ENCODE results near the gene ITM2C.

ITM2C gene

DNA sequence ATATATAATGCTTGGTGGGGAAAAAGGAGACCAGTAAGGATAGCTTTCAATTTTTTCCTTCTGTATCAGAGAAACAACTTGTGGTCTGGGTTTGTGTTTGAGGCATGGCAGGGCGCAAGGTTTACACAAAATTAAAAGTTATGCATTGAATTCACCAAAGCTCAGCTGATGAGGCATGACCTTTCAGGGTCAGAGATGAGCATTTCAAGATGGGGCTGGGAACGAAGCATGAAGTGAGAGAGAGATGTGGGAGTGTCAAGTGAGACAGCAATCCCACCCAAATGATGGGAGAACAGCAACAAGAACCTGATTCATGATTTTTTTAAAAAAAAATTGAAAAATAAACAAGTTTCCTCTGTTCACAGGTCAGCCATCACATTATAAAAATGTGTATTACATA lies 55.4 kb downstream of the ITM2C start:
- H3K79me2 ChIP-seq (ENCODE audit: insufficient read depth, low read length), result no peaks in the 10 kb centered on the region

DNA sequence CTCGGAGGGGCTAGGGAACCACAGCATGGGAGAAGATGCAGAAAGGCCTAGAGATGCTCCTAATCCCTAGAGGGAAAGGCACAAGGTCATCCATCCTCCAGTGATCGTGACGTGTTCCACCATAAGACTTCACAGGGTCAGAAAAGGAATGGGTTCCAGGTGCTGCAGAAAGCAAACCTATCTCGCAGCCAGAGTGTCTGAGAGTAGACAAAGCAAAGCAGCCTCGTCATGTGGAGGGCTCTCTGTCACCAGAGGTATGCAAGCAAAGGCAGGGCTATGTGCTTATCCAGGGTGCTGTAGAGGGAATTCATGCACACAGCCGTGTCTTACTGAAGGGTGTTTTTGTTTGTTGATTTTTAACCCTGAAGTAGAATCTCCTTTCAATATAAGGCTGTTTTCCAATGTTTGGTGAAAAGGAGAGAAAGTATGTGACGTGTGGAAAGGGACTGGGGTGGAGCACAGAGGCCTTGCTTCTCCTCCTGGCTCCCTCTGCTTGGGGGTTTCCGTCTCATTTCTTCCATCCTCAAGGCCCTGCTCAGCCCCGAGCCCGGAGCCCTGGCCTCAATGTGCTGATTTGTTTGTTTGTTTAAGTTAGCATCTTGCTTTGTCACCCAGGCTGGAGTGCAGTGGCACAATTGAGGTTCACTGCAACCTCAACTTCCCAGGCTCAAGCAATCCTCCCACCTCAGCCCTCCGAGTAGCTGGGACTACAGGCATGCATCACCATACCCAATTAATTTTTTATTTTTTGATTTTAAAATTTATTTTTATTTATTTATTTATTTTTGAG lies 57.3 kb downstream of the ITM2C start:
- TF ChIP-seq EZH2phosphoT487 (IDR thresholded peaks at IDR 0.05; ENCODE audit: borderline replicate concordance), result no peak
- TF ChIP-seq, protein P1, sequence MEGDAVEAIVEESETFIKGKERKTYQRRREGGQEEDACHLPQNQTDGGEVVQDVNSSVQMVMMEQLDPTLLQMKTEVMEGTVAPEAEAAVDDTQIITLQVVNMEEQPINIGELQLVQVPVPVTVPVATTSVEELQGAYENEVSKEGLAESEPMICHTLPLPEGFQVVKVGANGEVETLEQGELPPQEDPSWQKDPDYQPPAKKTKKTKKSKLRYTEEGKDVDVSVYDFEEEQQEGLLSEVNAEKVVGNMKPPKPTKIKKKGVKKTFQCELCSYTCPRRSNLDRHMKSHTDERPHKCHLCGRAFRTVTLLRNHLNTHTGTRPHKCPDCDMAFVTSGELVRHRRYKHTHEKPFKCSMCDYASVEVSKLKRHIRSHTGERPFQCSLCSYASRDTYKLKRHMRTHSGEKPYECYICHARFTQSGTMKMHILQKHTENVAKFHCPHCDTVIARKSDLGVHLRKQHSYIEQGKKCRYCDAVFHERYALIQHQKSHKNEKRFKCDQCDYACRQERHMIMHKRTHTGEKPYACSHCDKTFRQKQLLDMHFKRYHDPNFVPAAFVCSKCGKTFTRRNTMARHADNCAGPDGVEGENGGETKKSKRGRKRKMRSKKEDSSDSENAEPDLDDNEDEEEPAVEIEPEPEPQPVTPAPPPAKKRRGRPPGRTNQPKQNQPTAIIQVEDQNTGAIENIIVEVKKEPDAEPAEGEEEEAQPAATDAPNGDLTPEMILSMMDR (conservative IDR thresholded peaks at IDR 0.05; ENCODE audit: low read length), result no peak
- H2AFZ ChIP-seq (ENCODE audit: low read length), result no peak overlapping the region
- H3K9me2 ChIP-seq (replicated peaks; ENCODE audit: low read depth, low read length), result no peaks in the 10 kb centered on the region
- H3F3A ChIP-seq (ENCODE audit: low read depth), result no peaks in the 10 kb centered on the region; the same call in 1 of the 2 replicates
- no peaks in the 10 kb centered on the region for H4K20me1 ChIP-seq (ENCODE audit: insufficient read depth, low read length, poor library complexity, severe bottlenecking)
- no peak overlapping the region for H3K4me3 ChIP-seq (ENCODE audit: low read length, poor library complexity, severe bottlenecking)
- no peak overlapping the region for H3K9ac ChIP-seq (ENCODE audit: low read depth, low read length, poor library complexity, severe bottlenecking)
- H3K9me3 ChIP-seq (ENCODE audit: insufficient read depth, low read depth, low read length), result no peaks in the 10 kb centered on the region
- no peak overlapping the region for H3K4me2 ChIP-seq (ENCODE audit: low read depth, low read length, poor library complexity, severe bottlenecking)
- H3K27me3 ChIP-seq (ENCODE audit: insufficient read depth, low read length, poor library complexity, severe bottlenecking), result no peaks in the 10 kb centered on the region
- no peaks in the 10 kb centered on the region for H3K36me3 ChIP-seq (ENCODE audit: insufficient read depth, low read length)
- H3K4me1 ChIP-seq (ENCODE audit: insufficient read depth, low read length, poor library complexity, severe bottlenecking), result peaks cover 10% of the 10 kb centered on the region
- no peaks in the 10 kb centered on the region for H3K79me2 ChIP-seq (ENCODE audit: insufficient read depth, low read length)

More for the DNA sequence above, 55.4 kb downstream of the ITM2C start:
- Histone ChIP-seq H3K9me3 (ENCODE audit: insufficient read depth, low read depth, low read length) (no peaks in the 10 kb centered on the region), H3K27me3 (ENCODE audit: insufficient read depth, low read length, poor library complexity, severe bottlenecking) (no peaks in the 10 kb centered on the region), H3K4me1 (ENCODE audit: insufficient read depth, low read length, poor library complexity, severe bottlenecking) (peaks cover 4% of the 10 kb centered on the region), H2AFZ (ENCODE audit: low read length) (no peak overlapping the region), H3K9ac (ENCODE audit: low read depth, low read length, poor library complexity, severe bottlenecking) (no peak overlapping the region), H3K9me2 (replicated peaks; ENCODE audit: low read depth, low read length) (no peaks in the 10 kb centered on the region), H4K20me1 (ENCODE audit: insufficient read depth, low read length, poor library complexity, severe bottlenecking) (no peaks in the 10 kb centered on the region), H3K36me3 (ENCODE audit: insufficient read depth, low read length) (no peaks in the 10 kb centered on the region), H3F3A (ENCODE audit: low read depth) (no peaks in the 10 kb centered on the region), H3K4me2 (ENCODE audit: low read depth, low read length, poor library complexity, severe bottlenecking) (no peak overlapping the region), H3K4me3 (ENCODE audit: low read length, poor library complexity, severe bottlenecking) (no peak overlapping the region)
- no peak for TF ChIP-seq EZH2phosphoT487 (IDR thresholded peaks at IDR 0.05; ENCODE audit: borderline replicate concordance)
- TF ChIP-seq, protein P1 (conservative IDR thresholded peaks at IDR 0.05; ENCODE audit: low read length), result no peak

DNA sequence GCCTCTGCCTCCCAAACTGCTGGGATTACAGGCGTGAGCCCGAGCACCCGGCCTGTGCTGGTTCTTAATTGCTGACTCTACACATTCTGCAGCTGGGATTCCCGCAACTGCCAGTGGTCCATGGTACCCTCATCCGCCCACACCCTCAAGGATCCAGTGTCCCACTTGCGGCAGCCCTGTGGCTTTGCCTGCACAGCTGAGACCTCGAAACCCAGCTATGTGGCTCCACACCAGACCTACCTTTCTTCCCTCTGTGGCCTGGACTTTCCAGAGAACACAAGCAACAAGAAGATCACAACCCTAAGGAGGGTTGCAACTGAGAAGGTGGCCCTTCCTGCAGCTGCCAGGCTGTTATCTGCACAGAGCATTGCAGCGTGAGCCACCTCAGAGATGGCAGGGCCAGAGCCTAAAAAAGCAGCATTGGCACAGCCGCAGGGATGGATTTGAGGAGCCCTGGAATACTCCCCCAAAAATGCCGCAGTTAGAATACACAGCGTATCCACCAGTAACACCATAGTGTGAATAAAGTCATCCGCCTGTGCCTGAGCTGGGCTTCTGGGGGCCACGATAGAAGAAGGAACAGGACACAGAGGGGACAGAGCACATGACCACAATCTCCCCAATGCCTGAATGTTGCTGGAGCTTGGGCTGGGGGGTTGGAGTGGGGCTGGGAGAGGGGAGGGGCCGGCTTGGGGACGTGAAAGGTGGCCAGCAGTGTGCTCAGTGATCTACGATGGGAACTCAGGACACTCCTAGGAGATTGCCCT lies 58.4 kb downstream of the ITM2C start:
- Histone ChIP-seq H3K4me1 (ENCODE audit: insufficient read depth, low read length, poor library complexity, severe bottlenecking) (peaks cover 10% of the 10 kb centered on the region), H3K36me3 (ENCODE audit: insufficient read depth, low read length) (no peaks in the 10 kb centered on the region), H3K79me2 (ENCODE audit: insufficient read depth, low read length) (no peaks in the 10 kb centered on the region), H3F3A (ENCODE audit: low read depth) (no peaks in the 10 kb centered on the region; the same call in 1 of the 2 replicates), H2AFZ (ENCODE audit: low read length) (no peak overlapping the region), H3K9me2 (replicated peaks; ENCODE audit: low read depth, low read length) (no peaks in the 10 kb centered on the region), H3K4me2 (ENCODE audit: low read depth, low read length, poor library complexity, severe bottlenecking) (no peak overlapping the region), H4K20me1 (ENCODE audit: insufficient read depth, low read length, poor library complexity, severe bottlenecking) (no peaks in the 10 kb centered on the region), H3K9ac (ENCODE audit: low read depth, low read length, poor library complexity, severe bottlenecking) (no peak overlapping the region), H3K4me3 (ENCODE audit: low read length, poor library complexity, severe bottlenecking) (no peak overlapping the region), H3K27me3 (ENCODE audit: insufficient read depth, low read length, poor library complexity, severe bottlenecking) (no peaks in the 10 kb centered on the region), H3K9me3 (ENCODE audit: insufficient read depth, low read depth, low read length) (no peaks in the 10 kb centered on the region)
- no peak for TF ChIP-seq EZH2phosphoT487 (IDR thresholded peaks at IDR 0.05; ENCODE audit: borderline replicate concordance)
- TF ChIP-seq, protein P1 (conservative IDR thresholded peaks at IDR 0.05; ENCODE audit: low read length), result no peak
